ENCODE results near the gene AGPAT2.

Gene AGPAT2

DNA sequence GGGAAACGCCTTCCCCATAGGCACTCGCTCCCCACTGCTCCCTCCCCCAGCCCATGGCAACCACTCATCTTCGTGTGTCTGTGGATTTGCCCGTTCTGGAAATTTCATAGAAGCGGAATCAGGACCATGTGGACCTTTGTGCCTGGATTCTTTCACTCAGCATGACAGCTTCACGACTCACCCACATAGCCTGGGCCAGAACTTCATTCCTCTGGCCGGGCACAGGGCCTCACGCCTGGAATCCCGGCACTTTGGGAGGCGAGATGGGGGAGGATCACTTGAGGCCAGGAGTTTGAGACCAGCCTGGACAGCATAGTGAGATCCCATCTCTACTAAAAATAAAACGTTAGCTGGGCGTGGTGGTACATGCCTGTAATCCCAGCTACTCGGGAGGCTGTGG, 13.0 kb upstream of the AGPAT2 start:
- no peak for DNase-seq

DNA sequence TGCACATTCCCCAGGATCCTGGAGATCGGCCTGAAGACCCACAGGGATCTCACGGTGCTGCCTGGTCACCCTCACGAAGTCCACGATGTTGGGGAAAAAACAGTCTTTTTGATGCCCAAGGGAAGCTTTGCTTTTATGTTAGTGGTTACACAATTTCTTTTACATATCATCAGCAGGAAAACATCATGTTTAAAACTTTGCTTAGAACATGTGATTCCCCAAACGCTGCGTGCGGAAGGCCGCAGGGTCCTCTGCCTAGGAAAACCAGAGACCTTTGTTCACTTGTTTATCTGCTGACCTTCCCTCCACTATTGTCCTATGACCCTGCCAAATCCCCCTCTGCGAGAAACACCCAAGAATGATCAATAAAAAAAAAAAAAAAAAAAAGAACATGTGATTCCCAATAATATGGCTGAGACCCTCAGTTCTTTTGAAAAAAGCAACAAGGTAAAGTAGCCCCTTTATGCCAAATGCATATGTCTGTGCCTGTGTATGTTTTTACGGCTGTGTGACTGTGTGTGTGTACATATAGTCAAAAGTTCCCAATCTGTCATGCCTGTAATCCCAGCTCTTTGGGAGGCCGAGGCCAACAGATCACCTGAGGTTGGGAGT, 11.5 kb upstream of the AGPAT2 start:
- DNase-seq: no peak

DNA sequence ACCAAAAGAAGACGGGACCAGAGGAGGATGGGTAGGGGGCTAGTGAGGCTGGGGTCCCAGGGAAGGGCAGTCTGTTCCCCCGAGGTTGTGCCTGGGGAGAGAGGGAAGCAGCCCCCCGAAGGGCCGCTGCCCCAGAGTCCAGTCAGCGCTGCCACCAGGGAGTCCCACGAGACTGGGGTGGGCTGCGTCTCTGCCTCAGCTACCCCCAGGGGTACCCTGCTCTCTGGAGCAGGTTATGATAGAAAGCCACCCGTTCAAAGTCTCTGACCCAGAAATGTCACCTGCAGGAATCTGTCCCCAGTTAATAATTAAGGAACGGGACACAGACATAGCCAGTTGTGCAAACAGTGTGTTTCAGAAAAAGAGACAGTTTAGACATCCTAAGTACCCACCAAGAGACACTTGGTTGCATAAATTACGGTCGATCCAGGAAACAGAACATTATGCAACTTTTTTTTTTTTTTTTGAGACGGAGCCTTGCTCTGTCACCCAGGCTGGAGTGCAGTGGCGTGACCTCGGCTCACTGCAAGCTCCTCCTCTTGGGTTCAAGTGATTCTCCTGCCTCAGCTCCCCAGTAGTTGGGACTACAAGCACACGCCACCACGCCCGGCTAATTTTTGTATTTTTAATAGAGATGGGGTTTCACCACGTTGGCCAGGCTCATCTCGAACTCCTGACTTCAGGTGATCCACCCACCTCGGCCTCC, 10.7 kb upstream of the AGPAT2 start:
- no peak for DNase-seq

DNA sequence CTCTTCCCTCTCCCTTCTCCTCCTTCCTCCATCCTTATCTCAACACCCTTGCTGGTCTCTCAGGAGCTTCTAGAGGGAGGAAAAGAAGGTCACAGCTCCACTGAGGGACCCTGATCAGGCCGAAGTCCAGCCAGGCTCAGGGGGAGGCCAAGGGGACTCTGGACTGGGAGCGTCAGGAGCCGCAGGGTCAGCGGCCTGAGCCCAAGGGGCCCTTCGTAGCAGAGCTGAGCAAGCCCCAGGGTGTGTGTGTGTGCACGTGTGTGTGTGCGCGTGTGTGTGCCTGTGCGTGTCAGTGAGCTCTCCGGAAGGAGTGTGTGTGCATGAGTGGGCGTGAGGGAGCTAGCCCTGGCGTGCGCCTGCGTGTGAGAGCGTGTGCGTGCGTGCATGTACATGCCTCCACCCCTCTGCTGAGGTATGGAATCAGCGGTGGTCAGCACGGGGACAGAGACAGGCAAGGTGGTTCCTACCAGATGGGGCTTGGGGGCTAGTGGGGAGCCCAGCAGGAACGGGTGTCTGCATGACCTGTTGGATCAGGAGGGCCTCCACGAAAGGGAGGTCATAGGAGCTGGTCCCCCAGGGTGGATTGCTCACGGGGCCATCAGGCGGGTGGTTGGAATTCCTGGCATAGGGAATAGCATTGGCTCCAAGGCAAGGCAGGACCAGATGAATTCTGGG, 10.0 kb upstream of the AGPAT2 start:
- no peak for DNase-seq

DNA sequence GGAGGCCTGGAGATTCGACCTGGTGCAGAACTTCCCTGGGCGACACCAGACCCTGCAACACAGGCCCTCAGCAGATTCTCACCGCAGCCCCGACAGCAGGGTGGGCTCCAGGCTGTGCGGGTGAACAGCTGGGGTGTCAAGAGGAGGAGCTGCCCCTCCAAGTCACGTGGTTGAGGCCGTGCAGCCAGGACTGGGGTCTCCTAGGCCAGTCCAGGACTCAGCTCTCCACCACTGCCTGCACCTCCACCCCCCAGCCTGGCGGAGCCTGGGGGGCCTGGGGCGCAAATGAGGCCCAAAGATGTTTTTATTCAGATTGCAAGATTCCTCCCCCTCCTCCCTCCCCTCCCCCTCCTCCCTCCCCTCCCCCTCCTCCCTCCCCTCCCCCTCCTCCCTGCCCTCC, 9.2 kb upstream of the AGPAT2 start:
- no peak for DNase-seq

DNA sequence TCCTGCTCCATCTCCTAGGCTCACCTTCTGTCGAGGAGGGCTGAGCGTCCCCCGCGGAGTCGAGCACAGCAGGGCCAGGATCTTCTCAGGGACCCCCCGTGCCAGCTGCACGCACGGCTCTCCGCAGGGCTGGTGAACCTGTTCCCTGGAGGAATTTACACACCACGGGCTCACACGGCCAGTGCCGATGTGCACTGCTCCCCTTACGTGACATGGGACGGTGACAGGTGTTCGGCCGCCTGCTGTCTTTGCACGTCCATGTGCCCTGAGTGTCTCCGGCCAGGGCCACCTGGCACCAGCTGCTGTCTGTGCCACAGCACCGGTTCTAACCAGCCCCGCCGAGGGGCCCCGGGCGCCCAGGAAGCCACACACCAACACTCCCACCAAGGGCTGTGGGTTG, 8.7 kb upstream of the AGPAT2 start:
- DNase-seq: no peak

DNA sequence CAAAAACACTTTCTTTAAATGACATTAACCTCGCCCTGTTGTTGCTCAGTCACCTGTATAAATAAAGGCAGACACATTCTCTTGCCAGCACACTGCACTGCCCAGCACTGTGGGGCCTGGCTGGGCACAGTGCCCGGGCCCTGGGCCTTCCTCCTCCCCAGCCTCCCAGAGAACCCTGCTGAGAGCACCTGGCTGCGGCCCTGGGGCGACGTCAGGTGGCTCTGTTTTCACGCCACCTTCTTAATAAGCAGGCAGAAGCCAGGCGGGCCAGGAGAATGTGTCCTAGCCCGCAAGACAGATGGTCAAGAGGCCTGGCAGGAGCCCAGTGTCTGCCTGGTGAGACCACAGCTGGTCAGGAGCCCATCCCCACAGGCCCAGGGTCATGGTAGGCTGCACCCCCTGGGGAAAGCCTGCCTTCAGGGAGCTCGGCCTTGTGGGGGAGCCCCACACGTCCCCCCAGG, 8.2 kb upstream of the AGPAT2 start:
- no peak for DNase-seq

DNA sequence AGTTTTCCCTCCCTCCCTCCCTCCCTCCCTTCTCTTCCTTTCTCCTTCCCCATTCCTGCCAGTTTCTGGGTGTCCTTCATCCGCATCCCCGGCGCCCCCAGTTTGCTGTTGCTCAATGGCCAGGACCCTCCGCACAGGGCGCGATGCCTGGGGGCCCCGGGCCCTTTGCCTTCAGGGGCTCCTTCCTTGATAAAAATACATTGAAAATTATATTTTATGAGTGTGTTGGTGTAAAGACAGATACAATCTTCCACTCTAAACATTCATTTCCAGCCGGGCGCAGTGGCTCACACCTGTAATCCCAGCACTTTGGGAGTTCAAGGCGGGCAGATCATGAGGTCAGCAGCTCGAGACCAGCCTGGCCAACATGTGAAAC, 7.6 kb upstream of the AGPAT2 start:
- DNase-seq: no peak

DNA sequence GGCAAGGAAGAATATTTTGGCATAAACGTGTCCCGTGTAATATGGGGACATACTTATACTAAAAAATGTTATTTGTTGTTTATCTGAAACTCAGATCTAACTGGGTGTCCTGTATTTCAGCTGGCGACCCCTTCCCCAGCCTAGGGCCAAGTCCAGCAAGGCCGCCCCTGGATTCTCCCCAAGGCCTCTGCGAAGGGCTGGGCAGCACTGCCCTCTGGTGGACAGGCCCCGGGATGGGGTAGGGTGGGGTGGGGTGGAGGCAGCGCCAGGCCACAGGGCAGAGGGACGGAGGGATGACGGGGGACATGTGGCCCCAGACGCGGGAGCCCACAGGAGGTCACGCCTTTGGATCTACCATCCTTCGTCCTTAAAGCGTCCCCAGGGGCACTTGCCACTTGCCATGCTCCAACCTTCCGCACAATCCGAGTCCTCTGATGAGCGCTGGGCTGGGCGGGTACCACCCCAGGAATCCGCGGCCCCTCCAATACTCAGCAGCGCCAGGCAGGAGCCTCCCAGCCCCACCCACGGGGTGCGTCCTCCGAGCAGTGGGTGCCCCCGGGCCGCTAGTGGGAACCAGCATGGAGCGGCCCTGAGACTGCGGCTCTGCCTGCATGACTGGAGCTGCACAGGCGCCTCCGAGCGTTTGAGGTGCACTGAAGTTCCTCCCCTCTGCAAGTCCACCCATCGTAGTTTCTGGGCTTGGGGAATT, 7.1 kb upstream of the AGPAT2 start:
- DNase-seq: no peak

DNA sequence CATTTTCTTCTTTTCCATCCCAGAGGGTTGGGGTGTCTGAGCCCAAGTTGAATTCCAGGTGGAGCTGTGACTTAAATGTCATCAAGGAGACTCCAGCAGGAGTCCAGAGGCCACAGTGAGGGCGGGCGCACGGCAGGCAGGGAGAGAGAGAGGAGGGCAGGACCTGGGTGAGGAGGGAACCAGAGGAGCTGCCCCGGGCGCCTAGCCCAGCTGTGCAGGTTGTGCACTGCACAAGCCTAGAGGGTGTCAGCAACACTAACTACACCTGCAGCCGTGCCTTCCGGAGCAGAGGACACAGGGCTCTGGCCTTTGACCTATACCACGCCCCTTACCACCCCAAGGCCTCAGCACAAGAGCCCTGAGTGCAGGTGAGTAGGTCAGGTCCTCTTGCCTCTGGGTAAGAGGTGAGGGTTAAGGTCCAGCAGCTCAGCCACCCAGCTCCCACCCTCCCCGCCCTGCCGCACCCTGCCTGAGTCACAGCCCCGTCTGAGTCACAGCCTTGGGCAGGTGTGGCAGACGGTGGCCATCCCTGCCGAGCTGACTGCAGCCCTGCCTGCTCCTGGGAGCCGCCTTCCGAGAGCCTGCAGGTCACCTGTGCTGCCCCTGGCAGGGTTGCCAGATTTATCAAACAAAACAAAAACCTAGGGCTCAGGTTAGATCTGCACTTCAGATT, 6.4 kb upstream of the AGPAT2 start:
- no peak for DNase-seq

DNA sequence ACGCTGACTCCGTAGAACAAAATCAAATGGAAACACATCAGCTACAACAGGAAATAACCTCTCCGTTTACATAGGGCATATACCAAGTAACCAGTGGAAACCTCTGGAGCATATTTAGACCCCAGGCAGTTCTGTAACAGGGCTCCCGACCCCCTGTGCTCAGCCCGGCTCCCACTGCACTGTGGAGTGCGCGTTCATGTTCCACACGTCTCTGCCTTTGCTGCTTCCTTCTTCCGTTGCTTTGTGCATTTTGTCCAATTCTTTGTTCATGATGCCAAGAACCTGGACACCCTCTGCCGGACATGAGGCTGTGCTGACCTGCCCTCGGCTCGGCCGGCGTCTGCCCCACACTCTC, 5.9 kb upstream of the AGPAT2 start:
- no peak for DNase-seq

DNA sequence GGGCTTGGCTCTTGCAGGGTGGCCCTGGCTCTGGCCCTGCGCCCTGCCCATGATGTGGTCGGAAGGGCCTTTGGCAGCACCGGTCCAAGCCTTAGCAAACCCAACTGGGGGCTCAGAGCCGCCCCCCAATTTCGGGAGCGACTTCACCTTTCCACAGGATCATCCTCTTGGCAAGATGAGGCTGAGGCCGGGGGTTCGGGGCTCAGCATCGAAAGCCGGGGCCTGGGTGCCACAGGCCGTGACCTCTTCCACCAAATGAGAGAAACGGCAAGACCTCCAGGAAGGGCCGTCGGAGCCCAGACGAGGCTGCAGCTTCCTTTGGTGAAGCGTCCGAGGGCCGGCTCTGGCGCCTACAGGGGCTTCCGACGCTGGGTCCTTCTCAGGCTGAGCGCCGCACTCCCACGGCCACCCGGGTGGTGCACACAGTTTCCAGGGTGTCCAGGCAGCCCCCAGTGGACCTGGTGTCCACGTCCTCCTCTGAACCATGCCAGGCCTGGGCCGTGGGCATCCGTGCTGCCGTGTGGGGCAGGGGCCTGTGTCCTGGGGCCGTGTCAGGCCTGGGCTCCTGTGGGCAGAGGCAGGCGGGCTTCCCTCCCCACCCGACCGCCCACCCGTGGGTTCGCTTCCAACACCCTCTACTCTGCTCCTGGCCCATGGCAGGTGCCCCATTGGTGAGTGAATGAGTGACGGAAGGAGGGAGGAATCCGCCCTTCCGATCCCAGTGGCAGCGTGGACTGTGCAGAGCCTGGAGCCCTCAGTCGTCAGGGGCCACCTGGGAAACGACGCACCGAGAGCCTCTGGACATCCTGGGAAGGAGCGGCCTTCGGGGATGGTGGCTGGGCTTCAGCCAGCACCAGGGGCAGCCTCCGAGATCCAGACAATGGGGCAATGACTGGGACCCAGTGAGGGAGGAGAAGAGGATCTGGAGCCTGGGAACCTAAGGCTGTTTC, 5.2 kb upstream of the AGPAT2 start:
- no peak for DNase-seq

DNA sequence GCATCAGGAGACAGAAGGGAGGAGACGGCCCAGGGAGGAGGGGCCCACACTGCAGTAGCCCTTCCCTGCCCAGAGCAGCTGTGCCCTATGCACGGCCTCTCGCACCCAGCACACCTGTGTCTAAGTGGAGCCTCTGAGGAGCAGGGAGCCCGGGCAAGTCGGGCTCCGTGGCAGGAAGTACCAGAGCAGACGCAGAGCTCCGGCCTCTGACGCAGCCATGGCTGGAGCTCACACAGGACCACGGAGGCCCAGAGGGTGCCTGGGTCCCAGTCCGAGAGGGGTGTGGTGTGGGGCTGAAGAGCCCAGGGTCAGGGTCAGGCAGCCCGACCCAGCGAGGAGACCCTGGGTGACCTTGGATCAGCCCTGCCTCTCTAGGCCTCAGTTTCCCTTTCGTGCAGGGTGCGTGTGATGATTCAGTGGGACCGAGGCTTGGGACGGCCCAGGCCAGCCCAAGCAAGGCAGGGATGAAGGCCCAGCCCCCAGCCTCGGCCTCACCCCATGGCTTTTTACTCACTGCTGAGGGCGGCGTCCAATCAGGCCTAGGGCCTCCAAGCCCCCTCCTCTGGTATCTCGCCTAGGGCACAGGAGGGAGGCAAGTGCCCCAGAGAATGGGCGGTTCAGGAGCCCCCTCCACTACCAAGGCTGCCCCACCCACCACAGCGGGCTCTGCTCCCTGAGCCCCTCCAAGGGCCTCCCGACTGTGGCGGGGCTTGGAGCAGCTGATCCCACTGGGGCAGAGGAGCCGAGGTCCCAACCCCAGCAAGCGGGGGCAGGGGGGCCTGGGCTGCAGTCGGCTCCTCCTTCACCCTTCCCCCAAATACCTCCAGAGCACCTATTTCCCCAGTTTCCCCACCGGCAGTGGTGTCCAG, 4.3 kb upstream of the AGPAT2 start:
- no peak for DNase-seq

DNA sequence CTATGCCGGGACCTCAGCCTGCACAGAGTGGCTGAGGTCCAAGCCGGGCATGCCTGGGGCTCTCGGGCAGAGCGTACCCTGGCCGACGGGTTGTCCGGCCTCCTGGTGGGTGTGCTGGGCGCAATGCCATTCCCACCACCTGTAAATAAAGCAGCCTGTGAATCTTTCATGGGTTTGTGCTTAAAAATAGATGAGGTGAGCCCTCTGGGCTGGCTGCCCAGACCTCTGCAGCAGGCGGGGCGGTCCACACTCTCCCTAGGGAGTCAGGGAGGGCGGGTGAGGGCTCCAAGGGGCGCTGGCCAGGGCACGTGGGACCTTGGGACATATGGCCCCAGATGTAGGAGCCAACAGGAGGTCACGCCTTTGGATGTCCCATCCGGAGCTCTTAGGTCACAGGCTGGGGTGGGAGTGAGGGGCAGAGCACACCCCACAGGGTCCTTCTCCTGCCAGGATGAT, 3.6 kb upstream of the AGPAT2 start:
- DNase-seq: no peak

DNA sequence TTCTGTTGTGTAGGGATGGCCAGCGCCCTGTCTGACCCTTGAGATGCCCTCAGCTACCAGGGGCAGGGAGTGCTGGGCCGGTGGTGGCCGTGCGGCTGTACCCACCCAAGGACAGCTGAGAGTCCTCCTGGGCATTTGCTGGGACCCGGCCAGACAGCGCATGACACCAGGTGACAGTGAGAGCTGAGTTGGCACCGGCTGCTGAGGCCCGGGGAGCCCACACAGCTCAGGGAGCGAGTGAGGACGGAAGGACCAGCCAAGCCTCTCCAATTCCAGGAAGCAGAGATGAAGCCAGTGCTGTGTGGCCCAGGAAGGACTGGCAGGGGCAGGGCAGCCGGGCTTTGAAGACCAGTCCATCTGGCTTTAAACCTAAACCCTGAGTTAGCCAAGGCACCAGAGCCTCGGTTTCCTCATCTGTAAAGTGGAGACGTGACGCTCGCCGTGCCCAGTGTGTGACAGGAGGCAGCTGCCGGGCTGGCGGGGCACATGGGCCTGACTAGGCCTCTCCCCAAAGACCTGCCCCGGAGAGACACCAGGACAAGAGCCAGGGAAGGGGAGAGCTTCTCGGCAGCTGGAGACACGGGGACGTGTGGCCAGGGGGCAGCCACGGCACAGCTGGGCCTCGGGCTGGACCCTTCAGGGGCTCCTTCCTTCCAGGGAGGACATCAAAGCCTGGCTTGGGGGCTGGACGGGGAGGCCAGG, 3.0 kb upstream of the AGPAT2 start:
- no peak for DNase-seq

DNA sequence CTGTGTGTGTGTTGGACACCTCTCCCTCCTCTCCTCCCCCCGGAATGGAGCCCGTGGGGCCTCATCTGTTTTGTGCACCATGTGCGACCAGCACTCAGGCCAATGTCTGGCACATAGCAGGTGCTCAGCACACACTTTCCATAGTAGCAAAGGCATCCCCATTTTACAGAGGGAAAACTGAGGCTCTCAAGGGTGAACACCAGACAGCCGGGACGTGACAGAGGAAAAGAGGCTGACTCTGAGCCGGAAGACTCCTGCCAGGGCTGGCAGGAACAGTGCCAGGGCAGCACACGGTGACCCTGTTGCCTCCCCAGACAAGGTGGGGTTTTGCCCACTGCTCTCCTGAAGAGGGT, 1.8 kb upstream of the AGPAT2 start:
- no peak for DNase-seq

DNA sequence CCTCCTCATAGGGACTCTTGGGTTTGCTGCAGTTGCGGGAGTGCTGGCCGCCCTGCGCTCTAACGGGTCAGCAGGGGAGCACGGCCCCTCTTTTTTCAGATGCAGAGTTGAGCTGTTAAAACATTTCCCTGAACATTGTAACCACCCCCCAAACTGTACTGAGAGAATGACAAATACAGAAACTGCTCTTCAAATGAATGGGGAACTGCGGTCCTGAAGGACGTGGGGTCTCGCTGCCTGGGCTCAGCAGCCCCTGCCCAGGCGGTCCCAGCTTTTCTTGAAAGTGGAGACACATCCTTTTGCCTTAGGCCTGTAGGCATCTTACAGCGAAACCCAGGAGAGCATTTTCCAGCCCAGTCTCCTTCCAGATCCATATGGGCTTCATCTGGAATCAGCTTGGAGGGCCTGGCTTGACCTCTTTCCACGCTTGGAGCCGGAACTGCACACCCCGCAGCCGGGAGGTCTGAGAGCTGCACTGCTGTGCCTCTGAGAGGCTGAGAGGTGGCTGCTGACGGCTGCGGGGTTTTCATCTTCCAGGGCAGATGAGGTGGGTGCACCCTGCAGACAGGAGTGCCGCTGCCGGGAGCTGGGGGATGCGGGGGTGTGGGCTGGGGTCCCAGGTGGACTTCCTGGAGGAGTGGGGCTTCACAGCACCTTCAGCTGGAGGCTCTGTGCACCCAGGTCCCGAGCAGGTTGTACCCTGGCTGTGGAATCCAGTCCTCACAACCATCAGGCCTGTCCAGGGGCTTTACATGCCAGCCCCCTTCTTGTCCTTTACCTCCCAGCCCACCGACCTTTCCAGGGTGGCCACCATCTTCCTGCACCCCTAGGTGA, 1.2 kb upstream of the AGPAT2 start:
- DNase-seq: no peak

DNA sequence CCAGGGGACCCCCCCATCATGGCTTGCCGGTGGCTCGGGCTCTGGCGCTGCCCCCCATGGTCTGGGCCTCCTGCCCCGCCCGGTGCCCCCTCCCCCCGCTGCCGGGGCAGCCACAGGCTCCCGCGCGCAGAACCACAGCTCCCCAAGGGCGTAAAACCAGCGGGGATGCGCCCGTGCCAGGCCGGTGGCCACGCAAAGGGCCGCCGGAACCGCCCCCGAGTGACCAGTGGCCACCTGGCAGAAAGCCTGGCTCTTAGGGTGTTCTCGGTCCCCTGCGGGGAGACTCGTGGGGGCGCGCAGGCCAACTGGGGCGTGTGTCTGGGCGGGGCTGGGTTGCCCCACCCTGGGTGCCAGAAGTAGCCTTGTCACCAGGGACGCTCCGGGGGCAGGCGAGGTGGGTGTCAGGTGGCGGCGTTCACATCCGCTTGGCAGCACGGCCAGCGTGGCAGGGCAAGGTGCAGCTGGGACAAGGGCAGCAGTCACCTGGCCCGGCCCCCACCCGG, 515 bp upstream of the AGPAT2 start:
- no peak for DNase-seq

DNA sequence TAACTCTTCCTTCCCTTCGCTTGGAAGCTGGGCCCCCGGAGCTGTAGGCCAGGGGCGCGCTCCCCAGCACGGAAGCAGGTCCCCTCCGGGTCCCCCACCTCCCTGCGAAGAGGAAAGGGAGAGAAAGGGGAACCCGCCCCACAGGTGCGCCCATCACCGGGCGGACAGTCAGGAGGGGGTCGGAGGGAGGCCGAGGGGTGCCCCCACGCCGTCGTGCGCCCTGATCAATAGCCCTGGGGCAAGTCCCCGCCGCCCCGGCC, 793 bp downstream of the AGPAT2 start:
- no peak for DNase-seq
